HepG2 (cell line): Measurements from ENCODE around the gene MDP1. TPM values are rescaled to one million over a fixed set of nuclear protein-coding genes. Genes with fewer than 3 reads are reported as not detected.

Experiments used
- CREBL2 ChIP-seq: sonication (generic); formaldehyde crosslinking; IDR thresholded peaks from 2 replicates; pipeline ENCODE4 v1.8.1; 2023; ENCODE audit warnings: missing genetic modification reagents, mild to moderate bottlenecking, borderline replicate concordance
- FOXO4 ChIP-seq: sonication (generic); formaldehyde crosslinking; conservative IDR thresholded peaks from 2 replicates; pipeline ENCODE4 v1.8.1; 2023; ENCODE audit warnings: missing genetic modification reagents
- IKZF5 ChIP-seq: IDR thresholded peaks from 2 replicates; pipeline ENCODE4 v1.6.1; 2018; ENCODE audit warnings: missing genetic modification reagents, mild to moderate bottlenecking, missing compliant biosample characterization
- ISL2 ChIP-seq: sonication (generic); formaldehyde crosslinking; IDR thresholded peaks from 2 replicates; pipeline ENCODE4 v1.5.0; 2020; ENCODE audit warnings: missing genetic modification reagents
- KDM5A ChIP-seq: fragments of 200-600 bp; sonication (generic); IDR thresholded peaks from 2 replicates; pipeline ENCODE4 v1.7.0; 2018; ENCODE audit warnings: antibody characterized with exemption, mild to moderate bottlenecking, low read length, borderline replicate concordance
- MIXL1 ChIP-seq: IDR thresholded peaks from 2 replicates; pipeline ENCODE4 v1.6.1; 2016
- ONECUT2 ChIP-seq: sonication (generic); formaldehyde crosslinking; IDR thresholded peaks from 2 replicates; pipeline ENCODE4 v1.4.0; 2020; ENCODE audit warnings: missing genetic modification reagents
- RFX3 ChIP-seq: IDR thresholded peaks from 2 replicates; pipeline ENCODE4 v1.6.1; 2016; ENCODE audit warnings: missing biosample characterization, missing genetic modification reagents
- ZFAT ChIP-seq: sonication (generic); formaldehyde crosslinking; conservative IDR thresholded peaks from 2 replicates; pipeline ENCODE4 v1.8.1; 2023; ENCODE audit warnings: missing genetic modification reagents, inconsistent platforms
- ZNF318 ChIP-seq: sonication (generic); formaldehyde crosslinking; IDR thresholded peaks from 2 replicates; pipeline ENCODE4 v1.4.0; 2020; ENCODE audit warnings: mild to moderate bottlenecking, missing genetic modification reagents
- ZNF382 ChIP-seq: sonication (generic); formaldehyde crosslinking; IDR thresholded peaks from 2 replicates; pipeline ENCODE4 v1.5.0; 2020; ENCODE audit warnings: missing genetic modification reagents, mild to moderate bottlenecking, borderline replicate concordance
- ZNF451 ChIP-seq: sonication (generic); formaldehyde crosslinking; IDR thresholded peaks from 2 replicates; pipeline ENCODE4 v1.5.0; 2020; ENCODE audit warnings: mild to moderate bottlenecking, missing genetic modification reagents
- ZNF572 ChIP-seq: sonication (generic); formaldehyde crosslinking; IDR thresholded peaks from 2 replicates; pipeline ENCODE4 v1.5.1; 2020; ENCODE audit warnings: mild to moderate bottlenecking, missing genetic modification reagents
- ZNF597 ChIP-seq: sonication (generic); formaldehyde crosslinking; IDR thresholded peaks from 2 replicates; pipeline ENCODE4 v1.5.0; 2020; ENCODE audit warnings: missing genetic modification reagents
- ZNF800 ChIP-seq: sonication (generic); formaldehyde crosslinking; IDR thresholded peaks from 2 replicates; pipeline ENCODE4 v1.4.0; 2020; ENCODE audit warnings: missing genetic modification reagents
- polyA plus RNA-seq, 8 experiments: library from polyadenylated mRNA; depleted of rRNA in 3 of 8; stranded (reverse) in 7 of 8; unstranded in 1 of 8; fragments of >200 nt; fragmentation: Illumina TruSeq in 4 of 8; extraction: Trizol in 4 of 8; gene quantifications; 2 replicates each; pipeline versions ENCODE4 v1.2.1 to v1.2.3, GENCODE V29; 2011 to 2016; ENCODE audit warnings: low read depth in 4 of 8, missing spikeins in 1 of 8, mixed read lengths in 1 of 8; ENCODE audit not compliant: insufficient read depth in 1 of 8
- total RNA-seq, 5 experiments: library from RNA; depleted of rRNA; stranded (reverse); fragments of >200 nt; fragmentation: Illumina TruSeq; extraction: Trizol; gene quantifications; 2 replicates each; pipeline ENCODE4 v1.2.3, GENCODE V29; 2016; ENCODE audit warnings: low read depth in 1 of 5

Gene MDP1
- total and polyA plus RNA-seq, 2 of the 13 experiments (the other 11 are each of a cell fraction or from before 2014, with no cell fraction given), result 44.1 to 48.7 TPM

- TF ChIP-seq ZNF318 (CRISPR knock-in tag), result no peak
- no peak for TF ChIP-seq ZNF800 (CRISPR knock-in tag)
- no peak for TF ChIP-seq FOXO4 (CRISPR knock-in tag)
- no peak for TF ChIP-seq RFX3 (CRISPR knock-in tag)
- no peak for TF ChIP-seq KDM5A
- no peak for TF ChIP-seq IKZF5 (CRISPR knock-in tag)
- no peak for TF ChIP-seq ISL2 (CRISPR knock-in tag)
- no peak for TF ChIP-seq MIXL1 (CRISPR knock-in tag)
- peak; percentile 28; the same call in 1 of the 2 replicates for TF ChIP-seq ZNF451 (CRISPR knock-in tag)
- peak; percentile 71; the same call in 1 of the 2 replicates for TF ChIP-seq ZNF597 (CRISPR knock-in tag)
- TF ChIP-seq ONECUT2 (CRISPR knock-in tag), result peak; percentile 83
- TF ChIP-seq ZNF382 (CRISPR knock-in tag), result no peak
- no peak; the same call in 1 of the 2 replicates for TF ChIP-seq CREBL2
- no peak for TF ChIP-seq ZNF572
- no peak for TF ChIP-seq ZFAT (CRISPR knock-in tag)
These were observed 27.5 kb upstream of the MDP1 start (continued) for GRCh38 chr14:24243336-24243836.
